Measurements from ENCODE around the gene FARP2.

FARP2 gene

DNA sequence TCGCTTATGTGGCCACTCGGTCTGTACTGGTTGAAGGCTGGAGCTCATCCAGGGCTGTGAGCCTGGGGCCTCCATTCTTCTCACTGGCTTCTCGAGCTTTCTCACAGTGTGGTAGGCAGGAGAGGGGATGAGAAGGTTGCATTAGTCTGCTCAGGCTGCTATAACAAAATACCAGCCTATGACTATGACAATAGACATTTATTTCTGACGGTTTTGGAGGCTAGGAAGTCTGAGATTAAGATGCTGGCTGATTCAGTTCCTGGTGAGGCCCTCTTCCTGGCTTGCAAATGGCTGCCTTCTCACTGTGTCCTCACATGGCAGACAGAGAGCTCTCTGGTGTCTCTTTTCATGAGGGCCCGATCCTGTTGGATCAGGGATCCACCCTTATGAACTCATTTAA is 158.5 kb downstream of the FARP2 start:
- Histone ChIP-seq H3K9me3 (ENCODE audit: insufficient read depth, low read depth, low read length) (no peaks in the 10 kb centered on the region), H3K79me2 (ENCODE audit: insufficient read depth, low read length) (no peaks in the 10 kb centered on the region), H3K4me3 (ENCODE audit: low read length, poor library complexity, severe bottlenecking) (no peak overlapping the region), H4K20me1 (ENCODE audit: insufficient read depth, low read length, poor library complexity, severe bottlenecking) (no peaks in the 10 kb centered on the region), H3F3A (ENCODE audit: low read depth) (0 out of 2 replicates have a peak, but pooled peaks cover 3% of the 10 kb centered on the region), H2AFZ (ENCODE audit: low read length) (peak overlapping the region; percentile 82), H3K27me3 (ENCODE audit: insufficient read depth, low read length, poor library complexity, severe bottlenecking) (no peaks in the 10 kb centered on the region), H3K9me2 (replicated peaks; ENCODE audit: low read depth, low read length) (no peaks in the 10 kb centered on the region), H3K9ac (ENCODE audit: low read depth, low read length, poor library complexity, severe bottlenecking) (no peak overlapping the region), H3K4me1 (ENCODE audit: insufficient read depth, low read length, poor library complexity, severe bottlenecking) (no peaks in the 10 kb centered on the region), H3K36me3 (ENCODE audit: insufficient read depth, low read length) (no peaks in the 10 kb centered on the region), H3K4me2 (ENCODE audit: low read depth, low read length, poor library complexity, severe bottlenecking) (no peak overlapping the region)
- TF ChIP-seq, protein P1, sequence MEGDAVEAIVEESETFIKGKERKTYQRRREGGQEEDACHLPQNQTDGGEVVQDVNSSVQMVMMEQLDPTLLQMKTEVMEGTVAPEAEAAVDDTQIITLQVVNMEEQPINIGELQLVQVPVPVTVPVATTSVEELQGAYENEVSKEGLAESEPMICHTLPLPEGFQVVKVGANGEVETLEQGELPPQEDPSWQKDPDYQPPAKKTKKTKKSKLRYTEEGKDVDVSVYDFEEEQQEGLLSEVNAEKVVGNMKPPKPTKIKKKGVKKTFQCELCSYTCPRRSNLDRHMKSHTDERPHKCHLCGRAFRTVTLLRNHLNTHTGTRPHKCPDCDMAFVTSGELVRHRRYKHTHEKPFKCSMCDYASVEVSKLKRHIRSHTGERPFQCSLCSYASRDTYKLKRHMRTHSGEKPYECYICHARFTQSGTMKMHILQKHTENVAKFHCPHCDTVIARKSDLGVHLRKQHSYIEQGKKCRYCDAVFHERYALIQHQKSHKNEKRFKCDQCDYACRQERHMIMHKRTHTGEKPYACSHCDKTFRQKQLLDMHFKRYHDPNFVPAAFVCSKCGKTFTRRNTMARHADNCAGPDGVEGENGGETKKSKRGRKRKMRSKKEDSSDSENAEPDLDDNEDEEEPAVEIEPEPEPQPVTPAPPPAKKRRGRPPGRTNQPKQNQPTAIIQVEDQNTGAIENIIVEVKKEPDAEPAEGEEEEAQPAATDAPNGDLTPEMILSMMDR (conservative IDR thresholded peaks at IDR 0.05; ENCODE audit: low read length), result no peak
- TF ChIP-seq EZH2phosphoT487 (IDR thresholded peaks at IDR 0.05; ENCODE audit: borderline replicate concordance), result no peak

DNA sequence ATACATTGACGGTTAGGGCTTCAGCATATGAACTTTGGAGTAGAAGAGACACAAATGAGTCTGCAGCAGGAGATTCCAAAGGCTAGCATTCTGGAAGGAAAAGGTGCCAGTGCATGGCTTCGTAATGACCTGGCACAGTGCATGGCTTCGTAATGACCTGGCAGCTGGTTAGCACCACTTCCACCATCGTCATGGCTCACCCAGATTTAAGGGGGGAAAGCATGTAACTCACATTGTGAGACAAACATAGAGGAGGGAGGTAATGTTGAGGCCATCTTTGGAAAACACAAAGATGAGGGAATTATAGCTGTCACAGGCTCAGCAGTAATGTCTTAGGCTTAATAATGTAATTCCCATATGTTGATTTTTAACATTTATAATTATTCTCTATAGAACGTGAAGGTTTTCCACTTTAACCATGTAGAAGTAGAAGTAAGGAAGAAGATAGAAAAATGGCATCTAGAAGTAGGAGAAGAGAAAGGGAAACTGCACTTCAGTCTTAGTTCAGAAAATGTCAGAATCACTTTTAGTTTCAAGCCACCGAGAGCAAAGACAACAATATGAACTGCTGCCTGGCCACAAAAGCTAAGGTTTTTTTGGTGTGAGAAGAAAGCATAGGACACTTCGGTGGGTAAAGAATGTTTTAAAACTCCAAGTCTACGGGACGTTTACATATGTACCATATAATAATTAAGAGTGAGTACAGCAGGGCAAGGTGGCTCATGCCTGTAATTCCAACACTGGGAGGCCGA is 159.1 kb downstream of the FARP2 start:
- Histone ChIP-seq H3K9ac (ENCODE audit: low read depth, low read length, poor library complexity, severe bottlenecking) (no peak overlapping the region), H4K20me1 (ENCODE audit: insufficient read depth, low read length, poor library complexity, severe bottlenecking) (no peaks in the 10 kb centered on the region), H3K4me3 (ENCODE audit: low read length, poor library complexity, severe bottlenecking) (no peak overlapping the region), H3K4me1 (ENCODE audit: insufficient read depth, low read length, poor library complexity, severe bottlenecking) (no peaks in the 10 kb centered on the region), H3F3A (ENCODE audit: low read depth) (0 out of 2 replicates have a peak, but pooled peaks cover 3% of the 10 kb centered on the region), H2AFZ (ENCODE audit: low read length) (peak overlapping the region; percentile 82), H3K4me2 (ENCODE audit: low read depth, low read length, poor library complexity, severe bottlenecking) (no peak overlapping the region), H3K79me2 (ENCODE audit: insufficient read depth, low read length) (no peaks in the 10 kb centered on the region), H3K9me2 (replicated peaks; ENCODE audit: low read depth, low read length) (no peaks in the 10 kb centered on the region), H3K9me3 (ENCODE audit: insufficient read depth, low read depth, low read length) (no peaks in the 10 kb centered on the region), H3K27me3 (ENCODE audit: insufficient read depth, low read length, poor library complexity, severe bottlenecking) (no peaks in the 10 kb centered on the region), H3K36me3 (ENCODE audit: insufficient read depth, low read length) (no peaks in the 10 kb centered on the region)
- TF ChIP-seq EZH2phosphoT487 (IDR thresholded peaks at IDR 0.05; ENCODE audit: borderline replicate concordance), result no peak

DNA sequence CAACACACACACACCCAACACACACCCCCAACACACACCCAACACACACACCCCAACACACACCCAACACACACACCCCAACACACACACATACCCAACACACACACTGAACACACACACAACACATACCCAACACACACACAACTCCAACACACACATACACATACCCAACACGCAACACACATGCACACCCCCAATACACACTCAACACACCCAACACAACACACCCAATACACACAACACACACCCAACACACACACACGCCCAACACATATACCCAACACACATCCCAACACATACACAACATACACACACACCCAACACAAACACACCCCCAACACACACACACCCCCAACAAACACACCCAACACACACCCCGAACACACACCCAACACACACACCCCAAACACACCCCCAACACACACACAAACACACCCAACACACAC is 160.5 kb downstream of the FARP2 start:
- Histone ChIP-seq H3K9me3 (ENCODE audit: insufficient read depth, low read depth, low read length) (no peaks in the 10 kb centered on the region), H4K20me1 (ENCODE audit: insufficient read depth, low read length, poor library complexity, severe bottlenecking) (no peaks in the 10 kb centered on the region), H3K4me1 (ENCODE audit: insufficient read depth, low read length, poor library complexity, severe bottlenecking) (no peaks in the 10 kb centered on the region), H3K4me2 (ENCODE audit: low read depth, low read length, poor library complexity, severe bottlenecking) (no peak overlapping the region), H3K4me3 (ENCODE audit: low read length, poor library complexity, severe bottlenecking) (no peak overlapping the region), H3K36me3 (ENCODE audit: insufficient read depth, low read length) (no peaks in the 10 kb centered on the region), H3K9ac (ENCODE audit: low read depth, low read length, poor library complexity, severe bottlenecking) (no peak overlapping the region), H3K79me2 (ENCODE audit: insufficient read depth, low read length) (no peaks in the 10 kb centered on the region), H3F3A (ENCODE audit: low read depth) (0 out of 2 replicates have a peak, but pooled peaks cover 3% of the 10 kb centered on the region), H3K27me3 (ENCODE audit: insufficient read depth, low read length, poor library complexity, severe bottlenecking) (no peaks in the 10 kb centered on the region), H3K9me2 (replicated peaks; ENCODE audit: low read depth, low read length) (no peaks in the 10 kb centered on the region), H2AFZ (ENCODE audit: low read length) (no peak overlapping the region)
- TF ChIP-seq EZH2phosphoT487 (IDR thresholded peaks at IDR 0.05; ENCODE audit: borderline replicate concordance), result no peak
- TF ChIP-seq, protein P1 (conservative IDR thresholded peaks at IDR 0.05; ENCODE audit: low read length), result no peak

All from Loucy (cell line).